Heart right ventricle (tissue), 16 donors: Measurements from ENCODE around the gene EN1. TPM values are rescaled to one million over a fixed set of nuclear protein-coding genes. Genes with fewer than 3 reads are reported as not detected.

ENCODE experiments used
- ATAC-seq, 8 donors: fragments of 200-7000 bp; cut with Tn5 transposase; one replicate each; pipeline ENCODE4 v1.9.1; 2020; ENCODE audit warnings: mild to moderate bottlenecking in 8 of 8, moderate library complexity in 8 of 8, moderate number of reproducible peaks in 1 of 8
- DNase-seq, 2 donors: peaks; one replicate each; pipeline ENCODE4 v3.0.0-alpha.2; 2020
- H3K27ac ChIP-seq, 10 donors: fragments of 200-600 bp; sonication (generic) in 2 of 10; one replicate each; pipeline versions ENCODE4 v1.5.0 to v1.8.0; 2020 to 2022; ENCODE audit warnings: mild to moderate bottlenecking in 3 of 10
- H3K27me3 ChIP-seq, 7 donors: fragments of 200-600 bp; one replicate each; pipeline ENCODE4 v1.8.0; 2021 to 2022; ENCODE audit warnings: mild to moderate bottlenecking in 2 of 7
- H3K36me3 ChIP-seq, 9 donors: fragments of 200-600 bp; sonication (generic) in 1 of 9; one replicate each; pipeline versions ENCODE4 v1.5.0 to v1.8.0; 2020 to 2022; ENCODE audit warnings: mild to moderate bottlenecking in 2 of 9
- H3K4me1 ChIP-seq, 9 donors: fragments of 200-600 bp; sonication (generic) in 1 of 9; one replicate each; pipeline versions ENCODE4 v1.5.0 to v1.8.0; 2020 to 2022; ENCODE audit warnings: mild to moderate bottlenecking in 4 of 9
- H3K4me3 ChIP-seq, 10 donors: fragments of 200-600 bp; sonication (generic) in 2 of 10; one replicate each; pipeline versions ENCODE4 v1.5.0 to v1.8.0; 2020 to 2022; ENCODE audit warnings: mild to moderate bottlenecking in 7 of 10, moderate library complexity in 2 of 10
- H3K9me3 ChIP-seq, 11 donors: fragments of 200-600 bp in 10 of 11; sonication (generic) in 2 of 11; one replicate each; pipeline versions ENCODE4 v1.5.0 to v1.8.0; 2013 to 2022; ENCODE audit warnings: mild to moderate bottlenecking in 2 of 11, control low read depth in 1 of 11, moderate library complexity in 1 of 11
- WGBS, 2 donors: extraction: QIAGEN DNeasy Blood & Tissue Kit; methylation state at CpG; one replicate each; pipeline ENCODE4 v1.1.7; 2013; ENCODE audit warnings: inconsistent platforms in 1 of 2; 5-methylcytosine and 5-hydroxymethylcytosine counted together
- intact Hi-C, 10 donors: fragments of 100-400 bp; cut with DNase I; formaldehyde crosslinking; loops; one replicate each; pipeline versions ENCODE4 v1.11.1 to v1.14.2; 2022
- polyA plus RNA-seq, 2 donors: library from polyadenylated mRNA; stranded (reverse); fragments of 200-250 nt; gene quantifications; one replicate each; pipeline ENCODE4 v1.2.3, GENCODE V29; 2013
- total RNA-seq, 10 donors: library from RNA; stranded (reverse); fragmentation: NEBNext Ultra II Directional in 3 of 10; extraction: Animal tissue kit (Norgen Biotek cat#: 25700) in 3 of 10; gene quantifications; one replicate each; pipeline versions ENCODE4 v1.2.1 to v1.2.4, GENCODE V29; 2021 to 2023
- TF ChIP-seq, protein P1 (sequence below), 9 donors: fragments of 200-600 bp; sonication (generic) in 2 of 9; IDR thresholded peaks; one replicate each; pipeline versions ENCODE4 v1.5.0 to v1.8.0; 2021 to 2022; ENCODE audit warnings: antibody characterized with exemption in 9 of 9, mild to moderate bottlenecking in 5 of 9, moderate library complexity in 1 of 9
- donor health status: Arrhythmogenic right ventricular cardiomyopathy.
- donor health status: ischemic (EF 13 %, LVEDD 7.1; RV severe dilation, severe dysfunction).
- donor health status: healthy with polysubstance abuse.
- donor health status: DM: no; HTN: yes; CAD: no.
- donor health status: DM: no; HTN: no; CAD: no.
- donor health status: ischemic (EF 25% LVEDD 6.9; RV normal size, moderate dysfunction).
- donor health status: ischemic (EF 25% LVEDD 5.7; RV mildly dilated, moderate dysfunction).
- donor health status: healthy.
- donor health status: DM: yes; HTN: yes; CAD: no.
- donor health status: Ischemic cardiomyopathy.
- donor health status: ischemic (EF 35%, LVEDD 5.7; RV mildly dilated, moderate dysfunction).
- donor health status: nonischemic (EF 11% LVEDD 7.7; RV severe dilation, severe dysfunction).
- donor health status: DM: yes; HTN: yes; CAD: no.
- donor health status: PGD.
- donor health status: ischemic (EF 29% LVEDD 5.4; RV normal size, mild dysfunction).
- donor health status: nonischemic (EF 23%, LVEDD 6.1; RV moderate dilation, normal function).

Gene EN1
- total and polyA plus RNA-seq, 12 donors: 0.15 TPM; not detected in 11

DNA sequence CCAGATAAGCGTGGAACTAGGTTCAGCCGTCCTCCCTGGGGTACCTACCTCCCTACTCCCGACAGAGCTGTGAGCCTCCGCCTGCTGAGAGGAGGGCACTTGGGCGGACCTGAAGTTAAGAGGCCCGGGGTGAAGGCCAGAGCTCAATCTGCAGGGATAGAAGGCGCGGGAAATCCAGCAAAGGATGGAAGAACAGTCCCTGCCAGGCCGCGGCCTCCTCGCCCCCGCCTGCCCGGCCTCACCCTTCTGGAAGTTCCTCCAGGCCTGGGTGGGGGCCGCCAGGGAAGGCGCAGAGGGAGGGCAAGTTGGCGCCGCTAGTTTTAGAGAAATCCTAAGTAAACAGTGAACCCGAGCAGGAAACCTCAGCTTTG is 13.0 kb downstream of the EN1 start:
- Histone ChIP-seq H3K9me3 (no peaks in the 10 kb centered on the region), H3K27me3 (peaks cover 31 to 100% (median 99%) of the 10 kb centered on the region in 7 donors), H3K27ac (no peak overlapping the region), H3K4me3 (no peak overlapping the region), H3K4me1 (peaks cover 6 to 19% (median 16%) of the 10 kb centered on the region in 9 donors), H3K36me3 (no peaks in the 10 kb centered on the region)
- intact Hi-C loops: no loop called here
- no peak for DNase-seq
- TF ChIP-seq, protein P1, sequence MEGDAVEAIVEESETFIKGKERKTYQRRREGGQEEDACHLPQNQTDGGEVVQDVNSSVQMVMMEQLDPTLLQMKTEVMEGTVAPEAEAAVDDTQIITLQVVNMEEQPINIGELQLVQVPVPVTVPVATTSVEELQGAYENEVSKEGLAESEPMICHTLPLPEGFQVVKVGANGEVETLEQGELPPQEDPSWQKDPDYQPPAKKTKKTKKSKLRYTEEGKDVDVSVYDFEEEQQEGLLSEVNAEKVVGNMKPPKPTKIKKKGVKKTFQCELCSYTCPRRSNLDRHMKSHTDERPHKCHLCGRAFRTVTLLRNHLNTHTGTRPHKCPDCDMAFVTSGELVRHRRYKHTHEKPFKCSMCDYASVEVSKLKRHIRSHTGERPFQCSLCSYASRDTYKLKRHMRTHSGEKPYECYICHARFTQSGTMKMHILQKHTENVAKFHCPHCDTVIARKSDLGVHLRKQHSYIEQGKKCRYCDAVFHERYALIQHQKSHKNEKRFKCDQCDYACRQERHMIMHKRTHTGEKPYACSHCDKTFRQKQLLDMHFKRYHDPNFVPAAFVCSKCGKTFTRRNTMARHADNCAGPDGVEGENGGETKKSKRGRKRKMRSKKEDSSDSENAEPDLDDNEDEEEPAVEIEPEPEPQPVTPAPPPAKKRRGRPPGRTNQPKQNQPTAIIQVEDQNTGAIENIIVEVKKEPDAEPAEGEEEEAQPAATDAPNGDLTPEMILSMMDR (IDR thresholded peaks at IDR 0.05): no peak
- ATAC-seq: no peak
- 6% methylated on average over 18 of the region's 18 CpGs for WGBS, 2 donors

DNA sequence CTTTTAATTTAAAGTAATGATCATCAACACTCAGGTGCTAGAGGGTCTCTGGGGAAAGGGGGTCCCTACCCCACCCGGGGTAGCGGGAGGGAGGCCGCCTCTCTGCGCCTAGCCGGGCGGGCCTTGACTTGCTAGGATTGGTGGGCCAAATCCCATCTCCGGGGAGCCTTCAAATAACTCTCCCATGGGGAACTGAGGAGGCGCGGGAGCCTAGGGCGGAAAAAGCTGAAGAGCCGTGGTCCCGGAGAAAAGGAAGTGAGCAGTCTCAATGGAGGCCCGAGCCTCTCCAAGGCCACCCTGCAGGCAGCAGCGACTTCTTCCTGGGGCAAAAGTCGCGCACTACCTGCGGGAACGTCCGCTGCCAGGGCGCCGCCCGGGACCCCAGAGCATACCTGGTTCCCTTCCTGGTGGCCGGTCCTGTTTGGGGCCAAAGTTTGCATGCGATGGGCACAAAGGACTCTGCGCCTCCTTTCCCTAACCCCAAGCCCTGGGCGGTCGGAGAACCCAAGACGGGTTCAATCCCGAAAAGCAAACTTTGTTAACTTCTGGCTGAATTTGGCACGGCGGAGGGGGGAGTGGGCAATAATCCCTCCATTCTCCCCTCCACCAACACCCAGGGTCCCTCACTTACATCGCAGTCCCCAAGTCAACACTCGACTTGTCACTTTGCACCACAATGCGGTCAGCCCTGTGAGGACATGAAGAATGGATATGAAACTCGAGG is 13.6 kb downstream of the EN1 start:
- DNase-seq (no peak), ATAC-seq (no peak)
- WGBS, 2 donors: 3 to 5% methylated on average over 35 of the region's 35 CpGs
- no peak overlapping the region for H3K27ac ChIP-seq
- H3K27me3 ChIP-seq: peaks cover 27 to 100% (median 98%) of the 10 kb centered on the region in 7 donors
- intact Hi-C loops: no loop called here
- TF ChIP-seq, protein P1 (IDR thresholded peaks at IDR 0.05): no peak
- H3K9me3 ChIP-seq: no peaks in the 10 kb centered on the region
- H3K4me1 ChIP-seq: peaks cover 6 to 19% (median 16%) of the 10 kb centered on the region in 9 donors
- no peaks in the 10 kb centered on the region for H3K36me3 ChIP-seq
- H3K4me3 ChIP-seq: no peak overlapping the region

DNA sequence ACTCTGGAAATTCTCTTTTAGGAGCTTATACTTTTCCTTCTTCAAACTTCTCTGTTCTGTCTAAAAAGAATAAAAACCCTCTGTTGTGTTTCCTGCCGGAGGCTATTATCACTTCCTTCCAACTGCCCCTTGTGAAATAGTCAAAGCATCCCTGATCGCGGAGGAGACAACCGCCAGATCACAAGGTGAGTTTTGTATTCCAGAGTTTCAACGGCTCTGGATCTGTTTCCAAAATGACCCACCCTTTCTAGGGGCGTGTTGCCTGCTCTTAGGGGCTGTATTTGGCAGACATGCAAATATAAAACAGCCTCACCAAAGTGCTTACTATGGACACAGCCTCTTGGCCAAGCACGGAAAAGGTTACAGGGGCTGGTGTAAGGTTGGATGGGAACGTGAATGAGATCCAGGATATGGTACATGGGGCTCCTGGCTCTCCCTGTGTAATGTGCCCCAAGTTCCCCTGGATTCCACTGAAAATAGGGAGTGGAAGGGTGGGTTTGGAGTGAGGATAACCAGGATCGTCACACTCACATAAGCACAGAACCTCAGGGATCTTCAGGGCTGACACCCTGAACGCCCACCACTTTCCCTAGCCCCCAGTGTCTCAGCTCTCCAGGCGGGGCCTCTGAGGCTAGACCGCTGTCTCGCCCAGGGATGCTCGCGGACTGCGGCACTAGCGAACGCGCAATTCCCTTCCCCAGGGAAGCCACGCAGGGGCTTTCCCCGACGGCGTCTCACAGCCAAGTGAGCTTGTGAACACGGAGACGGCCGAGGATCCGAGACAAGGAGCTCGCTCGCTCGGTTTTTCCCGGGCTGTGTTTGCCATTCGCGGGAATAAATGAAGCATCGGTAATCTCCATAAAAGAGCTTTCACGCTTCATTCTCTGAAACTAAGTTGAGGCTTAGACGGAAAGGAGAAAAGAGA is 14.4 kb downstream of the EN1 start:
- TF ChIP-seq, protein P1 (IDR thresholded peaks at IDR 0.05): no peak
- Histone ChIP-seq H3K27me3 (peaks cover 27 to 100% (median 98%) of the 10 kb centered on the region in 7 donors), H3K36me3 (no peaks in the 10 kb centered on the region), H3K9me3 (no peaks in the 10 kb centered on the region), H3K4me3 (no peak overlapping the region), H3K4me1 (peaks cover 6 to 19% (median 16%) of the 10 kb centered on the region in 9 donors), H3K27ac (no peak overlapping the region)
- 2 to 3% methylated on average over 36 of the region's 36 CpGs for WGBS, 2 donors
- intact Hi-C loops: no loop called here
- no peak for ATAC-seq
- DNase-seq: no peak

DNA sequence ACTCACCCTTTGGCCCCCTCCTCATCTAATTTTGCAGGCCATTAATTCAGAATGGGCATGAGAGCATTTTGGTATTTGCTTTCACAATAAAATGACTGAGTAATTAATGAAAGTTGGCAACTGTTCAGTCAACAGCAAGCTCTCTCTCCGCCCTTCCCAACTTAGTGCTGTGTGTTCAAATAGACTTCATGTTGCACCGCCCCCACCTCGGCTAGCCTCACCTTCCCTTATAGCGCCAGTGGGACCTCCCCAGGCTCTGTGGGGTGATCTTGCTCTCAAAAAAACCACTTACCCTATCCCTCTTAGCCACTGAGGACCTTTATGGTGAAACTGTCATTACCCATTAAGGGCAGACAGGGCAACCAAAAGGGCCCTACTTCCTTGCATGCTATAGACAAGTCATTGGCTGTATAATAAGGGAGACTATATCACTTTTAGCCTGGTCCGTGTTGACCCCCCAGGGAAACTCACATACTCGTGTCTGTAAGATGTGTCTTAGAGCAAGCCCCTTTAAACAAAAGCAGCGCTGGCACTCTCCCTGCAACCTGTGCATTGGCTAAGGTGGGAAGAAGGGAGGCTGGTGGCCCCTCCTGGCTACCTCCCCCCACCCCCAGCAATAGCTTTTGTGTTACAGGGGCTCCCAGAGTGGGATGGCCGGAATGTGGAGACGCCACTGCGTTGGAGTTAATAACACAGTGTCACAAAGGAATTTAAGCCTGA is 15.2 kb downstream of the EN1 start:
- DNase-seq (no peak), ATAC-seq (no peak)
- Histone ChIP-seq H3K27ac (no peak overlapping the region), H3K27me3 (peaks cover 25 to 100% (median 98%) of the 10 kb centered on the region in 7 donors), H3K4me3 (no peak overlapping the region), H3K9me3 (no peaks in the 10 kb centered on the region), H3K36me3 (no peaks in the 10 kb centered on the region), H3K4me1 (peaks cover 6 to 19% (median 16%) of the 10 kb centered on the region in 9 donors)
- intact Hi-C loops: no loop called here
- WGBS, 2 donors: 10 to 13% methylated on average over 10 of the region's 10 CpGs
- TF ChIP-seq, protein P1 (IDR thresholded peaks at IDR 0.05): no peak
